ENCODE measurements around the gene ESR1. TPM values are rescaled to one million over a fixed set of nuclear protein-coding genes. Genes with fewer than 3 reads are reported as not detected.

The ESR1 gene
- total RNA-seq, 2 experiments from 2014 or later, result 0.38 to 0.79 TPM

DNA sequence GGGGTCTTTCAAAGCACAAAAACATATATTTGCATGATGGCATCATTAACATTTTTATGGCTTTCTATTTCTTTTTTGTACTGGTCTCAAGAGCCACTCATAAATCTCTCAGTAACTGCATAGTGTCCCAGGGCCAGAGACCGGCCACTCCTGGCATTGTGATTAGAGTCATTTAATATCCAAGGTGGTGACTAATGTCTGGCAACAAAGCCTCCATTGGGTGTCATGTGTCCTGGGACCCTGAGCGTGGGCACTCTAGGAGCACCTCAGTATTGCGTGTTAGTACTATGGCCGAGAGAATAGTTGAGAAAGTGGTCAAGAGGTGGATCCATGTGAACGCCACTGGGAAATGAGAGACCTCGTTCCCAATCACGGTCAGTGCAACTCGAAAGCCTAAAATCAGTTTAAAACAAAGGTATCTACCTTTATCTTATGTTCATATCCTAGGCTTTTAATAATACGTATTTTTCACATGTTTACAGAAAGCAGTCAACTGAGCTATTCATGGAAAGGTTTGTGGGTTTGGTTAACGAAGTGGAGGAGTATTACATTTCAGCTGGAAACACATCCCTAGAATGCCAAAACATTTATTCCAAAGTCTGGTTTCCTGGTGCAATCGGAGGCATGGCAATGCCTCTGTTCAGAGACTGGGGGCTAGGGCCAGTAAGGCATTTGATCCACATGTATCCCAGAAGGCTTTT lies 2.7 kb upstream of the ESR1 start:
- no peaks in the 10 kb centered on the region for H3K9me3 Mint-ChIP-seq
- intact Hi-C loops (cut with micrococcal nuclease), result no loop called here
- POLR2A ChIA-PET, result interaction anchor here (0.6 kb wide), 1 partner anchor 1145 kb away, joined by 3 read pairs; no protein-coding TSS in a partner anchor
- H3K27ac Mint-ChIP-seq, result no peak overlapping the region
- DNase-seq (no peak), ATAC-seq (no peak)
- TF ChIP-seq, protein P1, sequence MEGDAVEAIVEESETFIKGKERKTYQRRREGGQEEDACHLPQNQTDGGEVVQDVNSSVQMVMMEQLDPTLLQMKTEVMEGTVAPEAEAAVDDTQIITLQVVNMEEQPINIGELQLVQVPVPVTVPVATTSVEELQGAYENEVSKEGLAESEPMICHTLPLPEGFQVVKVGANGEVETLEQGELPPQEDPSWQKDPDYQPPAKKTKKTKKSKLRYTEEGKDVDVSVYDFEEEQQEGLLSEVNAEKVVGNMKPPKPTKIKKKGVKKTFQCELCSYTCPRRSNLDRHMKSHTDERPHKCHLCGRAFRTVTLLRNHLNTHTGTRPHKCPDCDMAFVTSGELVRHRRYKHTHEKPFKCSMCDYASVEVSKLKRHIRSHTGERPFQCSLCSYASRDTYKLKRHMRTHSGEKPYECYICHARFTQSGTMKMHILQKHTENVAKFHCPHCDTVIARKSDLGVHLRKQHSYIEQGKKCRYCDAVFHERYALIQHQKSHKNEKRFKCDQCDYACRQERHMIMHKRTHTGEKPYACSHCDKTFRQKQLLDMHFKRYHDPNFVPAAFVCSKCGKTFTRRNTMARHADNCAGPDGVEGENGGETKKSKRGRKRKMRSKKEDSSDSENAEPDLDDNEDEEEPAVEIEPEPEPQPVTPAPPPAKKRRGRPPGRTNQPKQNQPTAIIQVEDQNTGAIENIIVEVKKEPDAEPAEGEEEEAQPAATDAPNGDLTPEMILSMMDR (IDR thresholded peaks at IDR 0.05), result no peak
- H3K4me3 Mint-ChIP-seq, result no peak overlapping the region
- CTCF ChIA-PET, result no interaction called here
- H3K27me3 Mint-ChIP-seq, result peaks cover 43% of the 10 kb centered on the region
- no peaks in the 10 kb centered on the region for H3K36me3 Mint-ChIP-seq (ENCODE audit: low read depth)
- peaks cover 8% of the 10 kb centered on the region for H3K4me1 Mint-ChIP-seq (ENCODE audit: low read depth)

DNA sequence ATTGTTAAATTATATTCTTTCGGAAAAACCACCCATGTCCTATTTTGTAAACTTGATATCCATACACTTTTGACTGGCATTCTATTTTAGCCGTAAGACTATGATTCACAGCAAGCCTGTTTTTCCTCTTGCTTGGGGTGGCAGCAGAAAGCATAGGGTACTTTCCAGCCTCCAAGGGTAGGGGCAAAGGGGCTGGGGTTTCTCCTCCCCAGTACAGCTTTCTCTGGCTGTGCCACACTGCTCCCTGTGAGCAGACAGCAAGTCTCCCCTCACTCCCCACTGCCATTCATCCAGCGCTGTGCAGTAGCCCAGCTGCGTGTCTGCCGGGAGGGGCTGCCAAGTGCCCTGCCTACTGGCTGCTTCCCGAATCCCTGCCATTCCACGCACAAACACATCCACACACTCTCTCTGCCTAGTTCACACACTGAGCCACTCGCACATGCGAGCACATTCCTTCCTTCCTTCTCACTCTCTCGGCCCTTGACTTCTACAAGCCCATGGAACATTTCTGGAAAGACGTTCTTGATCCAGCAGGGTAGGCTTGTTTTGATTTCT lies 2.1 kb upstream of the ESR1 start:
- TF ChIP-seq, protein P1 (IDR thresholded peaks at IDR 0.05), result no peak
- ATAC-seq (no peak), DNase-seq (no peak)
- peaks cover 48% of the 10 kb centered on the region for H3K27me3 Mint-ChIP-seq
- H3K9me3 Mint-ChIP-seq, result no peaks in the 10 kb centered on the region
- ChIA-PET CTCF (interaction anchor here (1.6 kb wide), 1 partner anchor 129 kb away, joined by 3 read pairs; no protein-coding TSS in a partner anchor), POLR2A (no interaction called here)
- H3K27ac Mint-ChIP-seq, result no peak overlapping the region
- H3K36me3 Mint-ChIP-seq (ENCODE audit: low read depth), result no peaks in the 10 kb centered on the region
- H3K4me3 Mint-ChIP-seq, result no peak overlapping the region
- peaks cover 8% of the 10 kb centered on the region for H3K4me1 Mint-ChIP-seq (ENCODE audit: low read depth)
- intact Hi-C loops (cut with micrococcal nuclease), result no loop called here

DNA sequence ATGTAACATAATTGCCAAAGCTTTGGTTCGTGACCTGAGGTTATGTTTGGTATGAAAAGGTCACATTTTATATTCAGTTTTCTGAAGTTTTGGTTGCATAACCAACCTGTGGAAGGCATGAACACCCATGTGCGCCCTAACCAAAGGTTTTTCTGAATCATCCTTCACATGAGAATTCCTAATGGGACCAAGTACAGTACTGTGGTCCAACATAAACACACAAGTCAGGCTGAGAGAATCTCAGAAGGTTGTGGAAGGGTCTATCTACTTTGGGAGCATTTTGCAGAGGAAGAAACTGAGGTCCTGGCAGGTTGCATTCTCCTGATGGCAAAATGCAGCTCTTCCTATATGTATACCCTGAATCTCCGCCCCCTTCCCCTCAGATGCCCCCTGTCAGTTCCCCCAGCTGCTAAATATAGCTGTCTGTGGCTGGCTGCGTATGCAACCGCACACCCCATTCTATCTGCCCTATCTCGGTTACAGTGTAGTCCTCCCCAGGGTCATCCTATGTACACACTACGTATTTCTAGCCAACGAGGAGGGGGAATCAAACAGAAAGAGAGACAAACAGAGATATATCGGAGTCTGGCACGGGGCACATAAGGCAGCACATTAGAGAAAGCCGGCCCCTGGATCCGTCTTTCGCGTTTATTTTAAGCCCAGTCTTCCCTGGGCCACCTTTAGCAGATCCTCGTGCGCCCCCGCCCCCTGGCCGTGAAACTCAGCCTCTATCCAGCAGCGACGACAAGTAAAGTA lies 547 bp upstream of the ESR1 start:
- Mint-ChIP-seq H3K4me1 (ENCODE audit: low read depth) (peaks cover 8% of the 10 kb centered on the region), H3K9me3 (no peaks in the 10 kb centered on the region), H3K27me3 (peaks cover 47% of the 10 kb centered on the region), H3K36me3 (ENCODE audit: low read depth) (no peaks in the 10 kb centered on the region), H3K4me3 (peak overlapping the region; percentile 48), H3K27ac (no peak overlapping the region)
- CTCF ChIA-PET, result interaction anchor here (0.8 to 1.6 kb wide), 3 partner anchors 16 to 461 kb away, joined by 3 to 4 read pairs (median 3); no protein-coding TSS in a partner anchor
- ATAC-seq, result peak; percentile 47
- POLR2A ChIA-PET, result no interaction called here
- peak; percentile 12 for DNase-seq
- TF ChIP-seq, protein P1 (IDR thresholded peaks at IDR 0.05), result no peak
- intact Hi-C loops (cut with micrococcal nuclease), result no loop called here

DNA sequence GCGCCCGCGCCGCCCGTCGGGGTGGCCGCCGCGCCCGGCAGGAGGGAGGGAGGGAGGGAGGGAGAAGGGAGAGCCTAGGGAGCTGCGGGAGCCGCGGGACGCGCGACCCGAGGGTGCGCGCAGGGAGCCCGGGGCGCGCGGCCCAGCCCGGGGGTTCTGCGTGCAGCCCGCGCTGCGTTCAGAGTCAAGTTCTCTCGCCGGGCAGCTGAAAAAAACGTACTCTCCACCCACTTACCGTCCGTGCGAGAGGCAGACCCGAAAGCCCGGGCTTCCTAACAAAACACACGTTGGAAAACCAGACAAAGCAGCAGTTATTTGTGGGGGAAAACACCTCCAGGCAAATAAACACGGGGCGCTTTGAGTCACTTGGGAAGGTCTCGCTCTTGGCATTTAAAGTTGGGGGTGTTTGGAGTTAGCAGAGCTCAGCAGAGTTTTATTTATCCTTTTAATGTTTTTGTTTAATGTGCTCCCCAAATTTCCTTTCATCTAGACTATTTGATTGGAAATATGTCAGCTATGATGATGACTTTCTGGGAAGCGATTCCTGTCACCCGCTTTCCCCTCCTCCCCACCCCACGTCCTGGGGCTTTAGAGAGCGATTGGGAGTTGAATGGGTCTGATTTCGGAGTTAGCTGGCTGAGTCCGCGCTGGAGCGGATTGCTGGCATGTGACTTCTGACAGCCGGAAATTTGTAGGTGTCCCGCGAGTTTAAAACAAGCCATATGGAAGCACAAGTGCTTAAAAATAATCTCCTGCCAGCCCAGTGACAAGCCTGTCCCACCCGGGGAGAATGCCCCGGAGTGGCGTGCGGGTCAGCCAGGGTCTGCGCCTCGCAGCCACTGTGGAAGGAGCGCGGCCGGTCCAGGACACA lies 1.1 kb downstream of the ESR1 start:
- POLR2A ChIA-PET, result no interaction called here
- peaks cover 40% of the 10 kb centered on the region for H3K27me3 Mint-ChIP-seq
- no peak for DNase-seq
- peak overlapping the region; percentile 38 for H3K4me3 Mint-ChIP-seq
- no peaks in the 10 kb centered on the region for H3K36me3 Mint-ChIP-seq (ENCODE audit: low read depth)
- peak; percentile 20 for ATAC-seq
- TF ChIP-seq, protein P1 (IDR thresholded peaks at IDR 0.05), result no peak
- H3K9me3 Mint-ChIP-seq, result no peaks in the 10 kb centered on the region
- peaks cover 8% of the 10 kb centered on the region for H3K4me1 Mint-ChIP-seq (ENCODE audit: low read depth)
- CTCF ChIA-PET, result interaction anchor here (0.8 kb wide), 1 partner anchor 42 kb away, joined by 3 read pairs; no protein-coding TSS in a partner anchor
- no peak overlapping the region for H3K27ac Mint-ChIP-seq
- intact Hi-C loops (cut with micrococcal nuclease), result no loop called here
